WTC11 (cell line): ENCODE data around the gene RGCC. TPM values are rescaled to one million over a fixed set of nuclear protein-coding genes. Genes with fewer than 3 reads are reported as not detected.

Experiments
- ATAC-seq: fragments of 200-7000 bp; cut with Tn5 transposase; 2 replicates; pipeline ENCODE4 v1.10.0; 2021; ENCODE audit warnings: mild to moderate bottlenecking, moderate library complexity
- CTCF ChIA-PET: fragments of 300-600 bp; sonication (Branson Sonifier 250); formaldehyde crosslinking; loops from one replicate; lab custom pipeline; 2021; ENCODE audit warnings: antibody characterized with exemption; lab: Charles Lee
- POLR2A ChIA-PET: fragments of 350-600 bp; sonication (Branson Sonifier 250); formaldehyde crosslinking; loops from one replicate; lab custom pipeline; 2021; ENCODE audit warnings: antibody characterized with exemption; lab: Charles Lee
- DNase-seq: peaks from one replicate; pipeline ENCODE4 v3.0.0; 2021; ENCODE audit warnings: low spot score
- H3K27ac Mint-ChIP-seq: 2 replicates; pipeline ENCODE4 v1.8.0; 2021; ENCODE audit warnings: mixed read lengths
- H3K27me3 Mint-ChIP-seq: 2 replicates; pipeline ENCODE4 v1.8.0; 2021; ENCODE audit warnings: low read depth, mild to moderate bottlenecking, moderate library complexity, mixed read lengths
- H3K36me3 Mint-ChIP-seq: 2 replicates; pipeline ENCODE4 v1.8.0; 2021; ENCODE audit warnings: mixed read lengths
- H3K4me1 Mint-ChIP-seq: 2 replicates; pipeline ENCODE4 v1.8.0; 2022; ENCODE audit warnings: mixed read lengths
- H3K4me3 Mint-ChIP-seq: 2 replicates; pipeline ENCODE4 v1.8.0; 2021; ENCODE audit warnings: mild to moderate bottlenecking, moderate library complexity, mixed read lengths
- H3K9me3 Mint-ChIP-seq: 2 replicates; pipeline ENCODE4 v1.8.0; 2021; ENCODE audit warnings: mixed read lengths
- AFF4 ChIP-seq: sonication (generic); formaldehyde crosslinking; IDR thresholded peaks from 2 replicates; pipeline ENCODE4 v1.8.1; 2023; ENCODE audit warnings: mild to moderate bottlenecking, missing genetic modification reagents, borderline replicate concordance
- ARID4B ChIP-seq: sonication (generic); formaldehyde crosslinking; IDR thresholded peaks from 2 replicates; pipeline ENCODE4 v1.8.0; 2023; ENCODE audit warnings: missing genetic modification reagents, mild to moderate bottlenecking, borderline replicate concordance
- CREB1 ChIP-seq: sonication (generic); formaldehyde crosslinking; IDR thresholded peaks from 2 replicates; pipeline ENCODE4 v1.8.0; 2023; ENCODE audit warnings: mild to moderate bottlenecking, missing genetic modification reagents
- ESRRA ChIP-seq: sonication (generic); formaldehyde crosslinking; IDR thresholded peaks from 2 replicates; pipeline ENCODE4 v1.8.1; 2022; ENCODE audit warnings: mild to moderate bottlenecking, missing genetic modification reagents, borderline replicate concordance
- GRHL2 ChIP-seq: fragments of 250-450 bp; sonication (Bioruptor Pico); IDR thresholded peaks from 2 replicates; pipeline ENCODE4 v1.8.0; 2022; ENCODE audit warnings: mild to moderate bottlenecking, moderate library complexity; ENCODE audit not compliant: insufficient replicate concordance, severe bottlenecking
- HMGA2 ChIP-seq: fragments of 250-450 bp; sonication (Bioruptor Pico); IDR thresholded peaks from 2 replicates; pipeline ENCODE4 v1.4.0; 2021; ENCODE audit warnings: mild to moderate bottlenecking, moderate library complexity
- HMGXB4 ChIP-seq: sonication (generic); formaldehyde crosslinking; IDR thresholded peaks from 2 replicates; pipeline ENCODE4 v1.8.1; 2023; ENCODE audit warnings: mild to moderate bottlenecking, moderate library complexity, missing genetic modification reagents
- MAX ChIP-seq: sonication (generic); formaldehyde crosslinking; IDR thresholded peaks from 2 replicates; pipeline ENCODE4 v1.8.0; 2022; ENCODE audit warnings: mild to moderate bottlenecking, missing genetic modification reagents
- MLX ChIP-seq: sonication (generic); formaldehyde crosslinking; IDR thresholded peaks from 2 replicates; pipeline ENCODE4 v1.8.1; 2023; ENCODE audit warnings: mild to moderate bottlenecking, missing genetic modification reagents, moderate library complexity
- NFE2L1 ChIP-seq: sonication (generic); formaldehyde crosslinking; IDR thresholded peaks from 2 replicates; pipeline ENCODE4 v1.8.1; 2023; ENCODE audit warnings: missing genetic modification reagents
- NR1H2 ChIP-seq: sonication (generic); formaldehyde crosslinking; IDR thresholded peaks from 2 replicates; pipeline ENCODE4 v1.9.0; 2021; ENCODE audit warnings: mild to moderate bottlenecking, moderate library complexity, missing genetic modification reagents
- NR2C2 ChIP-seq: sonication (generic); formaldehyde crosslinking; IDR thresholded peaks from 2 replicates; pipeline ENCODE4 v1.8.0; 2022; ENCODE audit warnings: mild to moderate bottlenecking, missing genetic modification reagents
- PRDM15 ChIP-seq: sonication (generic); formaldehyde crosslinking; IDR thresholded peaks from 2 replicates; pipeline ENCODE4 v1.8.0; 2022; ENCODE audit warnings: missing genetic modification reagents
- PRRX2 ChIP-seq: fragments of 250-450 bp; sonication (Bioruptor Pico); IDR thresholded peaks from 2 replicates; pipeline ENCODE4 v1.8.0; 2021; ENCODE audit warnings: mild to moderate bottlenecking
- SOX15 ChIP-seq: fragments of 250-450 bp; sonication (Bioruptor Pico); IDR thresholded peaks from 2 replicates; pipeline ENCODE4 v1.9.0; 2021; ENCODE audit warnings: mild to moderate bottlenecking
- TCF7 ChIP-seq: sonication (generic); formaldehyde crosslinking; IDR thresholded peaks from 2 replicates; pipeline ENCODE4 v1.8.0; 2022; ENCODE audit warnings: mild to moderate bottlenecking, low read depth, missing genetic modification reagents, moderate library complexity
- TEAD4 ChIP-seq: sonication (generic); formaldehyde crosslinking; IDR thresholded peaks from 2 replicates; pipeline ENCODE4 v1.8.0; 2022; ENCODE audit warnings: mild to moderate bottlenecking, missing genetic modification reagents
- ZNF121 ChIP-seq: sonication (generic); formaldehyde crosslinking; IDR thresholded peaks from 2 replicates; pipeline ENCODE4 v1.8.0; 2023; ENCODE audit warnings: missing genetic modification reagents
- ZNF232 ChIP-seq: sonication (generic); formaldehyde crosslinking; IDR thresholded peaks from 2 replicates; pipeline ENCODE4 v1.8.0; 2022; ENCODE audit warnings: mild to moderate bottlenecking, missing genetic modification reagents
- ZNF396 ChIP-seq: fragments of 250-450 bp; sonication (Bioruptor Pico); IDR thresholded peaks from 2 replicates; pipeline ENCODE4 v1.8.0; 2021; ENCODE audit warnings: mild to moderate bottlenecking, moderate library complexity, borderline replicate concordance
- ZNF423 ChIP-seq: fragments of 250-450 bp; sonication (Bioruptor Pico); IDR thresholded peaks from 2 replicates; pipeline ENCODE4 v2.1.2; 2022; ENCODE audit warnings: mild to moderate bottlenecking, moderate library complexity
- ZNF671 ChIP-seq: fragments of 250-450 bp; sonication (Bioruptor Pico); IDR thresholded peaks from 2 replicates; pipeline ENCODE4 v1.8.0; 2021; ENCODE audit warnings: mild to moderate bottlenecking
- total RNA-seq: library from RNA; stranded (reverse); gene quantifications from 3 replicates; pipeline ENCODE4 v1.2.3, GENCODE V29; 2021

The RGCC gene
- total RNA-seq, 1 experiment from 2014 or later, result 0.48 TPM

GRCh38 chr13:41516760-41517159 lies 59.4 kb downstream of the RGCC start:
- POLR2A ChIA-PET, result no interaction called here
- DNase-seq, result no peak
- Mint-ChIP-seq H3K27ac (no peak overlapping the region), H3K9me3 (peaks cover 28% of the 10 kb centered on the region), H3K4me3 (no peak overlapping the region), H3K4me1 (no peaks in the 10 kb centered on the region), H3K27me3 (no peaks in the 10 kb centered on the region; the same call in 1 of the 2 replicates), H3K36me3 (0 out of 2 replicates have a peak, but pooled peaks cover 3% of the 10 kb centered on the region)
- CTCF ChIA-PET, result no interaction called here
- TF ChIP-seq MLX (CRISPR knock-in tag) (no peak), PRRX2 (CRISPR knock-in tag) (no peak), ZNF423 (CRISPR knock-in tag) (no peak), AFF4 (CRISPR knock-in tag) (no peak), ARID4B (no peak)
- no peak for ATAC-seq

GRCh38 chr13:41520016-41520659 lies 62.8 kb downstream of the RGCC start:
- no peak overlapping the region for H3K4me3 Mint-ChIP-seq
- H3K27ac Mint-ChIP-seq, result no peak overlapping the region
- H3K9me3 Mint-ChIP-seq, result peaks cover 28% of the 10 kb centered on the region
- POLR2A ChIA-PET, result no interaction called here
- CTCF ChIA-PET, result no interaction called here
- H3K36me3 Mint-ChIP-seq, result 0 out of 2 replicates have a peak, but pooled peaks cover 3% of the 10 kb centered on the region
- ATAC-seq, result no peak
- peaks cover 14% of the 10 kb centered on the region for H3K4me1 Mint-ChIP-seq
- H3K27me3 Mint-ChIP-seq, result no peaks in the 10 kb centered on the region; the same call in 1 of the 2 replicates
- no peak for DNase-seq
- TF ChIP-seq NR1H2 (CRISPR knock-in tag), result no peak
- no peak for TF ChIP-seq CREB1 (CRISPR knock-in tag)
- TF ChIP-seq SOX15 (CRISPR knock-in tag), result no peak
- no peak for TF ChIP-seq NR2C2 (CRISPR knock-in tag)
- TF ChIP-seq GRHL2 (CRISPR knock-in tag), result no peak
- no peak for TF ChIP-seq ZNF121 (CRISPR knock-in tag)
- TF ChIP-seq TCF7, result no peak
- TF ChIP-seq TEAD4 (CRISPR knock-in tag), result no peak
- no peak for TF ChIP-seq ZNF232 (CRISPR knock-in tag)
- no peak for TF ChIP-seq HMGA2 (CRISPR knock-in tag)
- TF ChIP-seq MAX (CRISPR knock-in tag), result no peak
- no peak for TF ChIP-seq NFE2L1
- no peak for TF ChIP-seq ZNF396 (CRISPR knock-in tag)
- TF ChIP-seq PRDM15 (CRISPR knock-in tag), result no peak
- TF ChIP-seq HMGXB4 (CRISPR knock-in tag), result no peak
- TF ChIP-seq ZNF671 (CRISPR knock-in tag), result no peak
- TF ChIP-seq ESRRA, result no peak
